ENCODE measurements around the gene SCML2.

- TF ChIP-seq POLR2A (IDR thresholded peaks at IDR 0.05) (no peak), CTCF (IDR thresholded peaks at IDR 0.05) (no peak), POLR2AphosphoS5 (IDR thresholded peaks at IDR 0.05; ENCODE audit: insufficient read depth in 1 of 2, low read depth in 1 of 2) (no peak)
These were observed 133.7 kb downstream of the SCML2 start, which contains the start of gene BEND2 for GRCh38 chrX:18220786-18221185.
